Measurements from ENCODE around the gene SLC24A4. TPM values are rescaled to one million over a fixed set of nuclear protein-coding genes. Genes with fewer than 3 reads are reported as not detected.

The SLC24A4 gene
- total RNA-seq, 4 donors from 2014 or later, result 0.81 to 3.6 (median 1.4) TPM

- Histone ChIP-seq H3K4me3 (no peak overlapping the region), H3K4me1 (peaks cover 0 to 6% (median 6%) of the 10 kb centered on the region in 3 donors), H3K9me3 (peaks cover 0 to 9% (median 0%) of the 10 kb centered on the region in 3 donors), H3K27me3 (no peaks in the 10 kb centered on the region), H3K27ac (peak overlapping the region in 3 of 4 donors; percentile 29 to 69 (median 62)), H3K36me3 (no peaks in the 10 kb centered on the region)
- TF ChIP-seq EP300 (IDR thresholded peaks at IDR 0.05) (no peak), POLR2A (IDR thresholded peaks at IDR 0.05) (no peak), CTCF (IDR thresholded peaks at IDR 0.05) (no peak), POLR2AphosphoS5 (IDR thresholded peaks at IDR 0.05) (no peak)
- ATAC-seq, result no peak
- WGBS, 2 donors (ENCODE audit: low coverage in 1 of 2), result 72 to 100% methylated on average over 2 to 3 of the region's 3 CpGs
Observed at GRCh38 chr14:92473969-92474535, 151.1 kb downstream of the SLC24A4 start.

- WGBS, 2 donors (ENCODE audit: low coverage in 1 of 2), result 100% methylated on average over 1 of the region's 1 CpG
- Histone ChIP-seq H3K4me3 (no peak overlapping the region), H3K4me1 (peaks cover 0 to 6% (median 6%) of the 10 kb centered on the region in 3 donors), H3K36me3 (no peaks in the 10 kb centered on the region), H3K9me3 (peaks cover 0 to 1% (median 0%) of the 10 kb centered on the region in 3 donors), H3K27ac (peak overlapping the region in 3 of 4 donors; percentile 25 to 53 (median 35)), H3K27me3 (no peaks in the 10 kb centered on the region)
- no peak for ATAC-seq
- no peak for TF ChIP-seq POLR2AphosphoS5 (IDR thresholded peaks at IDR 0.05)
- no peak for TF ChIP-seq CTCF (IDR thresholded peaks at IDR 0.05)
- TF ChIP-seq POLR2A (IDR thresholded peaks at IDR 0.05), result no peak
- TF ChIP-seq EP300 (IDR thresholded peaks at IDR 0.05), result no peak
Observed at GRCh38 chr14:92475037-92475436, 152.1 kb downstream of the SLC24A4 start.

- 62 to 70% methylated on average over 14 of the region's 14 CpGs for WGBS, 2 donors (ENCODE audit: low coverage in 1 of 2)
- Histone ChIP-seq H3K9me3 (no peaks in the 10 kb centered on the region), H3K4me1 (peaks cover 0 to 6% (median 6%) of the 10 kb centered on the region in 3 donors), H3K4me3 (no peak overlapping the region), H3K36me3 (no peaks in the 10 kb centered on the region), H3K27ac (peak overlapping the region in 3 of 4 donors; percentile 28 to 53 (median 35)), H3K27me3 (no peaks in the 10 kb centered on the region)
- TF ChIP-seq POLR2A (IDR thresholded peaks at IDR 0.05), result no peak
- TF ChIP-seq POLR2AphosphoS5 (IDR thresholded peaks at IDR 0.05), result no peak
- TF ChIP-seq EP300 (IDR thresholded peaks at IDR 0.05), result no peak
- TF ChIP-seq CTCF (IDR thresholded peaks at IDR 0.05), result no peak
- ATAC-seq, result peak; percentile 76
Observed at GRCh38 chr14:92475451-92476187, 152.7 kb downstream of the SLC24A4 start.

GRCh38 chr14:92480856-92481255 is 157.9 kb downstream of the SLC24A4 start:
- TF ChIP-seq CTCF (IDR thresholded peaks at IDR 0.05), result no peak
- no peak for TF ChIP-seq POLR2A (IDR thresholded peaks at IDR 0.05)
- TF ChIP-seq EP300 (IDR thresholded peaks at IDR 0.05), result no peak
- TF ChIP-seq POLR2AphosphoS5 (IDR thresholded peaks at IDR 0.05), result no peak
- Histone ChIP-seq H3K4me3 (no peak overlapping the region), H3K9me3 (no peaks in the 10 kb centered on the region), H3K36me3 (no peaks in the 10 kb centered on the region), H3K27ac (no peak overlapping the region), H3K27me3 (no peaks in the 10 kb centered on the region), H3K4me1 (no peaks in the 10 kb centered on the region)
- 63 to 91% methylated on average over 2 to 3 of the region's 3 CpGs for WGBS, 2 donors (ENCODE audit: low coverage in 1 of 2)
- no peak for ATAC-seq

- H3K9me3 ChIP-seq, result no peaks in the 10 kb centered on the region
- no peaks in the 10 kb centered on the region for H3K27me3 ChIP-seq
- no peaks in the 10 kb centered on the region for H3K36me3 ChIP-seq
- no peak overlapping the region for H3K4me3 ChIP-seq
- H3K27ac ChIP-seq, result no peak overlapping the region
- TF ChIP-seq CTCF (IDR thresholded peaks at IDR 0.05) (no peak), EP300 (IDR thresholded peaks at IDR 0.05) (no peak), POLR2AphosphoS5 (IDR thresholded peaks at IDR 0.05) (no peak), POLR2A (IDR thresholded peaks at IDR 0.05) (no peak)
- WGBS, 2 donors (ENCODE audit: low coverage in 1 of 2), result 50% methylated on average over 1 of the region's 1 CpG
- no peaks in the 10 kb centered on the region for H3K4me1 ChIP-seq
- no peak for ATAC-seq
Observed at GRCh38 chr14:92481386-92481785, 158.4 kb downstream of the SLC24A4 start.
